Thymus (tissue), 11 donors: ENCODE measurements around the gene PAPOLA. TPM values are rescaled to one million over a fixed set of nuclear protein-coding genes. Genes with fewer than 3 reads are reported as not detected.

Experiments used
- DNase-seq, 9 donors: peaks; one replicate each; pipeline ENCODE4 v3.0.0-alpha.2; 2013; ENCODE audit warnings: low spot score in 9 of 9, low read depth in 6 of 9, missing footprints in 1 of 9
- H3K27ac ChIP-seq, 2 donors: one replicate each; pipeline ENCODE4 v1.5.1; 2013; ENCODE audit warnings: control low read depth in 1 of 2, low read depth in 1 of 2, low read length in 1 of 2, mild to moderate bottlenecking in 1 of 2, moderate library complexity in 1 of 2
- H3K27me3 ChIP-seq, 2 donors: one replicate each; pipeline ENCODE4 v1.5.1; 2013; ENCODE audit warnings: low read length in 1 of 2; ENCODE audit not compliant: control insufficient read depth in 2 of 2, insufficient read depth in 1 of 2
- H3K36me3 ChIP-seq, 2 donors: one replicate each; pipeline ENCODE4 v1.5.1; 2013; ENCODE audit warnings: low read length in 1 of 2, mild to moderate bottlenecking in 1 of 2, moderate library complexity in 1 of 2; ENCODE audit not compliant: control insufficient read depth in 2 of 2, insufficient read depth in 2 of 2
- H3K4me1 ChIP-seq, 2 donors: one replicate each; pipeline ENCODE4 v1.5.1; 2013; ENCODE audit warnings: low read length in 2 of 2; ENCODE audit not compliant: control insufficient read depth in 2 of 2, insufficient read depth in 2 of 2
- H3K4me3 ChIP-seq, 2 donors: one replicate each; pipeline ENCODE4 v1.5.1; 2013; ENCODE audit warnings: low read length in 2 of 2, control low read depth in 1 of 2, mild to moderate bottlenecking in 1 of 2
- H3K9me3 ChIP-seq, 2 donors: one replicate each; pipeline ENCODE4 v1.5.1; 2013; ENCODE audit warnings: low read length in 1 of 2, mild to moderate bottlenecking in 1 of 2; ENCODE audit not compliant: control insufficient read depth in 2 of 2, insufficient read depth in 1 of 2
- WGBS: extraction: QIAGEN DNeasy Blood & Tissue Kit; methylation state at CpG from one replicate; pipeline ENCODE4 v1.1.7; 2013; 5-methylcytosine and 5-hydroxymethylcytosine counted together
- polyA plus RNA-seq: library from polyadenylated mRNA; stranded (reverse); fragments of 200-250 nt; gene quantifications from one replicate; pipeline ENCODE4 v1.2.3, GENCODE V29; 2013
- total RNA-seq: library from RNA; stranded (reverse); fragments of 120-200 nt; gene quantifications from one replicate; pipeline ENCODE4 v1.2.4, GENCODE V29; 2013
- donor health status: healthy.

The PAPOLA gene
- total and polyA plus RNA-seq, 2 donors: 99.9 to 108 TPM

- WGBS: 72% methylated on average over 16 of the region's 16 CpGs
- no peaks in the 10 kb centered on the region for H3K9me3 ChIP-seq
- no peaks in the 10 kb centered on the region for H3K36me3 ChIP-seq
- H3K4me1 ChIP-seq: no peaks in the 10 kb centered on the region
- no peak for DNase-seq
- H3K27me3 ChIP-seq: peaks cover 0 to 10% of the 10 kb centered on the region in 2 donors
- H3K27ac ChIP-seq: no peak overlapping the region
- H3K4me3 ChIP-seq: no peak overlapping the region
Observed at GRCh38 chr14:96614481-96614881, 112.3 kb downstream of the PAPOLA start.

GRCh38 chr14:96616161-96616721, 114.1 kb downstream of the PAPOLA start:
- DNase-seq: no peak
- no peak overlapping the region for H3K27ac ChIP-seq
- WGBS: 78% methylated on average over 14 of the region's 14 CpGs
- peaks cover 0 to 10% of the 10 kb centered on the region in 2 donors for H3K27me3 ChIP-seq
- H3K4me1 ChIP-seq: no peaks in the 10 kb centered on the region
- H3K36me3 ChIP-seq: no peaks in the 10 kb centered on the region
- no peak overlapping the region for H3K4me3 ChIP-seq
- no peaks in the 10 kb centered on the region for H3K9me3 ChIP-seq

Other genes with a start within 250 kb of the PAPOLA start
- gene BDKRB1, start 246.2 kb upstream of the PAPOLA start, total RNA-seq: 0.05 TPM
- 0.62 TPM for gene BDKRB1, start 246.2 kb upstream of the PAPOLA start, polyA plus RNA-seq
- 15.2 TPM for gene ATG2B, start 139.0 kb upstream of the PAPOLA start, total RNA-seq
- 9.6 TPM for gene ATG2B, start 139.0 kb upstream of the PAPOLA start, polyA plus RNA-seq
- gene GSKIP, start 138.9 kb upstream of the PAPOLA start, total RNA-seq: 23.8 TPM
- gene GSKIP, start 138.9 kb upstream of the PAPOLA start, polyA plus RNA-seq: 20.8 TPM
- gene AK7, start 110.3 kb upstream of the PAPOLA start, total RNA-seq: 0.80 TPM
- 0.64 TPM for gene AK7, start 110.3 kb upstream of the PAPOLA start, polyA plus RNA-seq